Large intestine (tissue), 3 donors: ENCODE data around the gene PTPN2. TPM values are rescaled to one million over a fixed set of nuclear protein-coding genes. Genes with fewer than 3 reads are reported as not detected.
"Not testable (repeated sequence)": the region's sequence is repeated elsewhere in the genome, so short reads cannot be mapped to it uniquely, and the experiment has no call there.

Source experiments
- DNase-seq, 2 donors: peaks; one replicate each; pipeline versions ENCODE4 v3.0.0 to v3.0.0-alpha.2; 2013
- H3K27ac ChIP-seq: one replicate; pipeline ENCODE4 v1.5.1; 2013; ENCODE audit warnings: low read length
- H3K27me3 ChIP-seq: 2 replicates; pipeline ENCODE4 v1.6.1; 2013; ENCODE audit warnings: low read length; ENCODE audit not compliant: control insufficient read depth, insufficient read depth
- H3K36me3 ChIP-seq: 2 replicates; pipeline ENCODE4 v1.6.1; 2013; ENCODE audit warnings: low read length; ENCODE audit not compliant: control insufficient read depth, insufficient read depth
- H3K4me1 ChIP-seq: one replicate; pipeline ENCODE4 v1.6.1; 2013; ENCODE audit warnings: low read length; ENCODE audit not compliant: control insufficient read depth, insufficient read depth
- H3K4me3 ChIP-seq: one replicate; pipeline ENCODE4 v1.5.1; 2013; ENCODE audit warnings: low read length
- H3K9me3 ChIP-seq: one replicate; pipeline ENCODE4 v1.6.1; 2013; ENCODE audit warnings: mild to moderate bottlenecking, low read depth, low read length, moderate library complexity; ENCODE audit not compliant: control insufficient read depth
- WGBS: methylation state at CpG from one replicate; pipeline ENCODE4 v1.1.5; 2013; ENCODE audit warnings: low lambda C conversion rate; ENCODE audit not compliant: insufficient coverage; 5-methylcytosine and 5-hydroxymethylcytosine counted together
- polyA plus RNA-seq: library from polyadenylated mRNA; unstranded; fragments of 120-200 nt; gene quantifications from one replicate; pipeline ENCODE4 v1.2.1, GENCODE V29; 2013

The PTPN2 gene
- polyA plus RNA-seq, 1 donor = 55.3 TPM

DNA sequence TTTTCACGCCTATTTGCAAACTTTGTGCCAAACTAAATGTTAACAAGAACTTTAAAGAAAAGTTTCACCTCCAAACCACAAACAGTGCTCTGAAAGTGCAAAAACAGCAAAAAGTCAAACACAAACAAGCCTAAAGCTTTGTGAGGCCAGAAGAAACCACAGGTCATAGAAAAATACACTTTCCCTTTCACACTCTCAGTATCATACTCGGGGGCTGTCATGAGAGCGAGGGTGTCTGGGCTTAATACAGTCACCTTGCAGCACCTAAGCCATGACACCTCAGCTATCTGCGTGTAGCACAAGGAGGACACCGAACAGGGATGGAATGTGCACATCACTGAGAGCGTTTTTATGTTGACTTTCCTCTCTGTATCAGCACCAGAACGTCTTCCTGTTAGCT is 37.1 kb upstream of the PTPN2 start:
- Histone ChIP-seq H3K4me3 (no peak overlapping the region), H3K27me3 (no peaks in the 10 kb centered on the region), H3K9me3 (no peaks in the 10 kb centered on the region), H3K27ac (no peak overlapping the region), H3K36me3 (no peaks in the 10 kb centered on the region), H3K4me1 (no peaks in the 10 kb centered on the region)
- 100% methylated on average over 1 of the region's 7 CpGs for WGBS
- DNase-seq = no peak

GRCh38 chr18:12911929-12912703 is 28.1 kb upstream of the PTPN2 start:
- Histone ChIP-seq H3K36me3 (no peaks in the 10 kb centered on the region), H3K9me3 (peaks cover 16% of the 10 kb centered on the region), H3K4me3 (peak overlapping the region; percentile 30), H3K4me1 (peaks cover 4% of the 10 kb centered on the region), H3K27ac (no peak overlapping the region), H3K27me3 (peaks cover 28% of the 10 kb centered on the region)
- no CpG with 5 or more reads among the region's 75 CpGs for WGBS
- DNase-seq = no peak

DNA sequence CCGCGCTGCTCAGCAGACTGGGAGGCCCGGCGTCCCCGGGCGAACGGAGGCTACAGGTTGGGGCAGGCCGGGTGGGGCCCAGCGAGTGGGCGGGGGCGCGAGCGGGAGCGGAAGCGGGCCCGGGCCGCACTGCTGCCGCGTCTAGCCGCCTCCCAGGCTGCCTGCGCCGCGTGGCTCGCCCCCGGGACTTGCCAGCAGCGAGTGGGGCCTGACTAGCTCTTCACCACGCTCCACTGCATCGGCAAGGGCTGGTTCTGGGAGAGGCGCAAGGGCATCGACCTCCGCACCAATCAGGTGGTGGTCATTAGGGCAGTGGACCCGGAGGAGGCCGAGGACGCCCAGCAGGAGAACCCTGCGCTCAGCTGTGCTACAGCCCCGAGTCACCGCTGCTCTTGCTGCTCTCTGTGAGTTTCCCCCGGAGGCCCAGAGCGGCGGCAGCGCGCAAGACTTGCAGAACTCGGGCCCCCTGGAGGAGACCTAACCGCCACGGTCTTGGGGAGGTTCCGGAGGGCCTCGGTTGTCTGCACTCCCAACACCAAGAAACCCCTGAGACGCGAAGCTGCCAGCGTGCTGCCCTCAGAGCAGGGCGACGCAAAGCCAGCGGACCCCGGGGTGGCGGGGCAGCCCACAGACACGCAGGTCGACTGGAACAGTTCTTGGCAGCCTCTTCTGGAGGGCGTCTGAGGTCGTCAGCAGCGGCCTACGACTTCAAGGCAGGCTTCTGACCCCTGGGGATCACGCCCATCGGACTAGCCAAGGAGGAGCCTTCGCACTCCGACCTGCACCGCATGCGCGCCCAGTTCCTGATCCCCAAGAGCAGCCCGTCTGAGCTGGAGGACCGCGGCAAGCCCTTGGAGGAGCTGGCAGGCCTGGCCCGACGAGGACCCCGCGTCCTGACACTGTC is 27.2 kb upstream of the PTPN2 start:
- Histone ChIP-seq H3K36me3 (no peaks in the 10 kb centered on the region), H3K4me1 (peaks cover 4% of the 10 kb centered on the region), H3K9me3 (peaks cover 16% of the 10 kb centered on the region), H3K4me3 (peak overlapping the region; percentile 30), H3K27me3 (peaks cover 34% of the 10 kb centered on the region), H3K27ac (no peak overlapping the region)
- DNase-seq = peak; percentile 20 to 69
- WGBS = no CpG with 5 or more reads among the region's 75 CpGs

DNA sequence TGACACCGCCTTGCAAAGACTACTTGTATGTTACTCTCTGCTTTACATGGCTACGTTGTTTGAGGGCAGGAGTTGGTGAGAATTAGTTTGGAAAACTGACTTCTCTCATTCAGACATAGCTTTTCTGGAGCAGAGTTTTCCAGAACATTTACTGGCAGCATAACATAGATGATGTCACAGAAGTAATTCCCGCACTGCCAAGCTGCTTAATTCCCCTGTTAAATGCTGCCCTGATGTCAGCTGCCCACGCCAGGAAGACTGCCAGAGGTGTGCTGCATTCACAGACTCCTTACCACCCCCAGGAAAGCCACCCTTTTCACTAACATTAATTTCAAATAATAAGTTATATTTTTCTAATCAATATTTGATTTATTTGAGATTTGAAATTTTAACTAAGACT is 24.7 kb upstream of the PTPN2 start:
- H3K9me3 ChIP-seq = peaks cover 16% of the 10 kb centered on the region
- no peak overlapping the region for H3K4me3 ChIP-seq
- no CpG with 5 or more reads among the region's 4 CpGs for WGBS
- H3K27me3 ChIP-seq = peaks cover 34% of the 10 kb centered on the region
- DNase-seq = no peak
- H3K36me3 ChIP-seq = no peaks in the 10 kb centered on the region
- no peak overlapping the region for H3K27ac ChIP-seq
- peaks cover 4% of the 10 kb centered on the region for H3K4me1 ChIP-seq

DNA sequence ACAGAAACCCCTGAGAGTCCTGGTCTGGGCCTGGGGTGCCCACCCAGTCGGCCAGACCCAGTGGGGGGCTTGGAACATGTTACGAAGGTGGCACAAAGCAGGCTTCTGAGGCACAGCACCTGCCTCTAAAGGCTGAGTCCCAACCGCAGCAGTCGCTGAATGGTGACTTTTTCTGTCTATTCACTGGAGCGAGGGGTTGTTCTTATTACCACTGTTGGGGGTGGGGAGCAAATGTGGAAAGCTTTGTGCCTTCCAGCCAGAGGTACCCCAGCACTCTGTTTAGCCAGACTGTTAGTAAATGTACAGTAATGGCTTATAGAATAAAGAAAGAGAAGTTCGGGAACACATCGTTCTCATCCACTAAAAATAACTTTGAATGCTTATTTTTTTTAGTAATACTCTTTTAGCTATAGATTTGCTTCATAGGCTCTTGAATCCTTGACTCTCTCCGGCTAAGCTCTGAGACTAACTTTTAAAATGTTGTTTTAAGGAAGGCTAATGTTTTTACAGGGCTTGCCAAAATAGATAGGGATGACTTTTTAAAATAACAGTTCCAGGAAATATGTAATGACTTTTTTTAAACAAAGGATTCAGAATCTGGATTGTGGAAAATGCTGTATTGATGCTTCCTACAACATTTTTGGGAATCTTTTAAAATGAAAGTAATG is 23.4 kb upstream of the PTPN2 start:
- Histone ChIP-seq H3K27ac (no peak overlapping the region), H3K9me3 (peaks cover 13% of the 10 kb centered on the region), H3K27me3 (peaks cover 30% of the 10 kb centered on the region), H3K4me3 (no peak overlapping the region), H3K36me3 (no peaks in the 10 kb centered on the region), H3K4me1 (peaks cover 4% of the 10 kb centered on the region)
- DNase-seq = no peak
- WGBS = no CpG with 5 or more reads among the region's 8 CpGs

GRCh38 chr18:12906773-12907172 is 22.7 kb upstream of the PTPN2 start:
- WGBS = no CpG with 5 or more reads among the region's 10 CpGs
- Histone ChIP-seq H3K27ac (no peak overlapping the region), H3K9me3 (peaks cover 7% of the 10 kb centered on the region), H3K27me3 (peaks cover 24% of the 10 kb centered on the region), H3K36me3 (no peaks in the 10 kb centered on the region), H3K4me3 (no peak overlapping the region), H3K4me1 (peaks cover 4% of the 10 kb centered on the region)
- DNase-seq = no peak

- no peak for DNase-seq
- Histone ChIP-seq H3K4me1 (peaks cover under 1% of the 10 kb centered on the region), H3K27ac (no peak overlapping the region), H3K36me3 (no peaks in the 10 kb centered on the region), H3K9me3 (peaks cover under 1% of the 10 kb centered on the region), H3K4me3 (no peak overlapping the region), H3K27me3 (peaks cover 17% of the 10 kb centered on the region)
- 100% methylated on average over 1 of the region's 4 CpGs for WGBS
These were observed 22.1 kb upstream of the PTPN2 start for GRCh38 chr18:12906119-12906518.

GRCh38 chr18:12904012-12904516 is 20.0 kb upstream of the PTPN2 start:
- Histone ChIP-seq H3K27ac (no peak overlapping the region), H3K4me3 (no peak overlapping the region), H3K36me3 (no peaks in the 10 kb centered on the region), H3K4me1 (no peaks in the 10 kb centered on the region), H3K9me3 (no peaks in the 10 kb centered on the region), H3K27me3 (peaks cover 15% of the 10 kb centered on the region)
- WGBS = 80% methylated on average over 2 of the region's 8 CpGs
- peak in 1 of 2 donors; percentile 53 for DNase-seq

- not testable (repeated sequence) for H3K27ac ChIP-seq, H3K4me1 ChIP-seq, DNase-seq, H3K4me3 ChIP-seq, H3K9me3 ChIP-seq, H3K36me3 ChIP-seq
- no CpG with 5 or more reads among the region's 12 CpGs for WGBS
- H3K27me3 ChIP-seq = peaks cover 22% of the 10 kb centered on the region
These were observed 17.2 kb upstream of the PTPN2 start for GRCh38 chr18:12901208-12901607.

DNA sequence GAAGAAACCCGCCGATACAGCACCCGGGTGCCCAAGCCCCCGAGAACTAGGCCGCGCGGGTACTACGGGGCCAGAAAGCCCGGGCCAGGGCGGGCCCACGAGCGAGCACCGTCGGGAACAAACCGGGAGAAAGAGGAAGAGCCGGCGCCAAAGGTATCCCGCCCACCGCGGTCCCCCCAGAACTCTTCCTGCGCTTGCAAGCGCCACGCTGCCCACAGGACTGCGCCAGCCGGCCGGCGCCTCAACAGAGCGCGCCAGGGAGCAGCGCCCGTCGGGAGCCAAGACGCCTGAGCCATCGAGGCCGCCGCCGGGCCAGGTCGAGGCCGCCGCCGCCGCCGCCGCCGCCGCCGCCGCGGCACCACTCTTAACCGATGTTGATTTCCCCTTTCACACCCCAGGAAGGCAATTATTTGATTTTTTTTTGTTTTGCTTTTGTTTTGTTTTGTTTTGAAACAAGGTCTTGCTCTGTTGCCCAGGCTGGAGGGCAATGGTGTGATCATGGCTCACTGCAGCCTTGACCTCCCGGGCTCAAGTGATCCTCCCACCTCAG is 12.8 kb upstream of the PTPN2 start:
- DNase-seq, H3K27ac ChIP-seq, H3K9me3 ChIP-seq, H3K36me3 ChIP-seq, H3K4me1 ChIP-seq, H3K4me3 ChIP-seq: not testable (repeated sequence)
- no CpG with 5 or more reads among the region's 51 CpGs for WGBS
- peaks cover 36% of the 10 kb centered on the region for H3K27me3 ChIP-seq
